Measurements from ENCODE around the gene OR1D2.

OR1D2 gene

DNA sequence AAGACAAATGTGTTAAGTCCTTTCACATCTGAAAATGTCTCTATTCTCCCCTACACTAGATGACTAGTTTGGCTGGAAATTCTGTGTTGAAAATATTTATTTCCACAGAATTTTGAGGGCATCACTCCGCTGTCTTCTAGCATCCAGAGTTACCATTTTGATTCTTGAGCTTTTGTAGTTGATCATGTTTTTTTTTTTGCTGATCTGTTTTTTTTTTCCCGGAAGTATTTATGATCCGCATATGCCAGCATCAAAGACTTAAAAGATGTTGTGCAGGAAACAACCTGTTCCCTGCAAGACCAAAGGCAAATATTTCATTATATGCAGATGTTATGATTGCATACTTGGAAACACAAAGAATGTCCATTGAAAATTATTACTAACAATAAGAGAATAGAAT, 57.5 kb downstream of the OR1D2 start:
- no peak overlapping the region for H3K4me3 ChIP-seq (ENCODE audit: low read depth, low read length)
- TF ChIP-seq, protein P1, sequence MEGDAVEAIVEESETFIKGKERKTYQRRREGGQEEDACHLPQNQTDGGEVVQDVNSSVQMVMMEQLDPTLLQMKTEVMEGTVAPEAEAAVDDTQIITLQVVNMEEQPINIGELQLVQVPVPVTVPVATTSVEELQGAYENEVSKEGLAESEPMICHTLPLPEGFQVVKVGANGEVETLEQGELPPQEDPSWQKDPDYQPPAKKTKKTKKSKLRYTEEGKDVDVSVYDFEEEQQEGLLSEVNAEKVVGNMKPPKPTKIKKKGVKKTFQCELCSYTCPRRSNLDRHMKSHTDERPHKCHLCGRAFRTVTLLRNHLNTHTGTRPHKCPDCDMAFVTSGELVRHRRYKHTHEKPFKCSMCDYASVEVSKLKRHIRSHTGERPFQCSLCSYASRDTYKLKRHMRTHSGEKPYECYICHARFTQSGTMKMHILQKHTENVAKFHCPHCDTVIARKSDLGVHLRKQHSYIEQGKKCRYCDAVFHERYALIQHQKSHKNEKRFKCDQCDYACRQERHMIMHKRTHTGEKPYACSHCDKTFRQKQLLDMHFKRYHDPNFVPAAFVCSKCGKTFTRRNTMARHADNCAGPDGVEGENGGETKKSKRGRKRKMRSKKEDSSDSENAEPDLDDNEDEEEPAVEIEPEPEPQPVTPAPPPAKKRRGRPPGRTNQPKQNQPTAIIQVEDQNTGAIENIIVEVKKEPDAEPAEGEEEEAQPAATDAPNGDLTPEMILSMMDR (IDR thresholded peaks at IDR 0.05; ENCODE audit: borderline replicate concordance, insufficient read depth, low read depth, low read length): no peak

DNA sequence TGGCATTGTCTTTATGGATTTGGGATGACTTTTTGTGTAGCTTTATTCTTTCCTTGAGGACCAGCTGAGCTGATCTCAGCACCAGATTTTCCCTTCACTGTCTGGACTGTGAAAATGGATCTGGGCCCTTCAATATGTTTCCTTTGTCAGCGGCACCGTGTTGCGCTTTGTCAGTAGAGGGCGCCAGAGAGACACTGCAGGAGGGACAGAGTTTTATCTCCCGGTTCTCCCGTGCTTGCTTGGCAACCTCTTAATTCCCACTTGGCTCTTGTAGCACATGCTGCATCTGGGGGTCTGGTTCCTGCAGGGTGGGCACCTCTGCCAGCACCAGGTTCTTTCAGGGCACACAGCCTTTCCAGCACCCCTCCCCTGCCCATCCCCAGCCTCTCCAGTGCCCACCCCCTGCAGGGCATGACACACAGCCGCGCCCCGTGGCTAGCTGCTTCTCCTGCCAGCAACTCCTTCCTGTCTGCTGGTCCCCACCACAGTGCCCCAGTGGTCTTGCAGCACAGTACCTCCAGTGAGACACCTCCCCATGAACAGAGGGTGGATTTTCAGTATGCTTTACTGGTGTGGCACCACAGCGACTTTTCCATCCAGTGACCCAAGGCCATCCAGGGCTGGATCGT, 60.4 kb downstream of the OR1D2 start:
- TF ChIP-seq, protein P1 (IDR thresholded peaks at IDR 0.05; ENCODE audit: borderline replicate concordance, insufficient read depth, low read depth, low read length): peak; percentile 49; the same call in 1 of the 2 replicates
- no peak overlapping the region for H3K4me3 ChIP-seq (ENCODE audit: low read depth, low read length)

DNA sequence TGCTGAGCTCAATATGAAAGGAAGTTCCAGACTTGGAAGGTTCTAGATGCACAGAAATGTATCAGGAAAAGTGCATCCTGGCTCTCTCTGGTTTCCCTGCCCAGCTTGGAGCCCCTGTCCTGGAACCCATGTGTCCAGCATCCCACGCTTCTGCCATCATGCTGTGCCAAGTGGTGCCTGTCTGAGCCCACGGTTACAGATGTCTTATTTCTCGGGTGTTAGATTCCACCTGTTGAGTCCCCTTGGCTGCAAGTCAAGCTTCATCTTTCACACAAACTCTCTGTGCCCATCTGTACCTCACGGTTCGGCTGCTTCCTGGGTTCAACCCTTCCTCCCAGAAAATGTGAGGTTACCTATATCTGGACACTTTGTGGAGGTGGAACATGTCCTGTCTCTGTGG, 63.3 kb downstream of the OR1D2 start:
- H3K4me3 ChIP-seq (ENCODE audit: low read depth, low read length): no peak overlapping the region
- TF ChIP-seq, protein P1 (IDR thresholded peaks at IDR 0.05; ENCODE audit: borderline replicate concordance, insufficient read depth, low read depth, low read length): no peak

DNA sequence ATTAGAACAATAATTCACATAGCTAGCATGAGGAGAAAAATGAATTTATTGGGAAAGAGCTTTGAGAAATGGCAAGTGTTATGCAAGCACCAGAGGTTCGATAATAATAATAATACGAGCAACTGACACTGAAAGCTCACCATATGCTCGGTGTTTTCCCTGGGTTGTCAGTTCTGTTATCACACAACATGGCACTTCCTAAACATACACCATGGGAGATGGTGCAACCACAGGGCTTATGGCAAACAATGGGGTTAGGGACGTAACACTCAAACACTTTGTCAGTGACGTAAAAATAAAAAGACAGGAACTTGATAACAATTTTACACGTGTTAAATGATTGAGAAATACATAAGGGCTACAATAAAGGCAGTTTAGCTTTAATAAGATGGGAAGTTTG, 64.5 kb downstream of the OR1D2 start:
- TF ChIP-seq, protein P1 (IDR thresholded peaks at IDR 0.05; ENCODE audit: borderline replicate concordance, insufficient read depth, low read depth, low read length): no peak
- H3K4me3 ChIP-seq (ENCODE audit: low read depth, low read length): no peak overlapping the region

DNA sequence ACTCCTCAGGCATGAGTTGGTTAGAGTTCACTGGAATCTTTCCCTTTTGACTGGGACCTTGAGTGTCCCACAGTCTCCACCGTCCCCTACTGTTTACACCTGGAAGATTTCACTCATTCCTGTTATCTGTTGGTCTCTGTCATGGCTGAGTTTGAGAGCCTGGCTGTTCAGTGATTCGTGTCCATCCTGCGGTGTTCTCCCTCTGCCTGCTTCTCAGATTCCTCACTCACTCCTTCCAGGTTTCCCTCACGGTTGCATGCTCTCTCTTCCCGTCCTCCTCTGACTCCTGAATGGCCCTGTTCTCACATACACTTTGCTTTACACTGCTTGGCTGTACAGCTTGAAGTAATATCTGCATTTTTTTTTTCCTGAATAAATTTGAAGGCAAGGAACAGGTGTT, 65.3 kb downstream of the OR1D2 start:
- H3K4me3 ChIP-seq (ENCODE audit: low read depth, low read length): no peak overlapping the region
- TF ChIP-seq, protein P1 (IDR thresholded peaks at IDR 0.05; ENCODE audit: borderline replicate concordance, insufficient read depth, low read depth, low read length): no peak

Measured in GM12875 (cell line).